Activated effector memory CD4-positive, alpha-beta T cell treated with Interleukin-2 at 50 U/mL for 16 hours (primary cell): Measurements from ENCODE around the gene ACTN4.
"Not testable (repeated sequence)": the region's sequence is repeated elsewhere in the genome, so short reads cannot be mapped to it uniquely, and the experiment has no call there.

Source experiments
- DNase-seq: peaks from one replicate; pipeline ENCODE4 v3.0.0-alpha.2; 2020

The ACTN4 gene

GRCh38 chr19:38647368-38647965 lies at the start of gene ACTN4:
Gene ACTN4, plus strand, starts transcription at chr19:38647649. Its CDS starts 97 bp downstream, at chr19:38647746.
- DNase-seq: peak; percentile 100

- DNase-seq: no peak
These were observed 47.7 kb upstream of the ACTN4 start for GRCh38 chr19:38599722-38600121.

- DNase-seq: not testable (repeated sequence)
These were observed 44.6 kb upstream of the ACTN4 start for GRCh38 chr19:38602856-38603255.

- DNase-seq: no peak
These were observed 41.3 kb upstream of the ACTN4 start for GRCh38 chr19:38606131-38606530.

GRCh38 chr19:38614289-38614688 lies 33.2 kb upstream of the ACTN4 start:
- DNase-seq: no peak

- DNase-seq: no peak
These were observed 32.4 kb upstream of the ACTN4 start for GRCh38 chr19:38615007-38615581.

GRCh38 chr19:38616265-38616664 lies 31.2 kb upstream of the ACTN4 start:
- DNase-seq: no peak

GRCh38 chr19:38617283-38617763 lies 30.1 kb upstream of the ACTN4 start:
- peak; percentile 13 for DNase-seq

GRCh38 chr19:38617764-38618589 lies 29.5 kb upstream of the ACTN4 start, which contains the start of gene MAP4K1:
Gene MAP4K1, minus strand, starts transcription at chr19:38617953. Its CDS starts 58 bp downstream, at chr19:38617895.
- DNase-seq: peak; percentile 69

- DNase-seq: peak; percentile 95
These were observed 28.7 kb upstream of the ACTN4 start, which contains the start of gene EIF3K for GRCh38 chr19:38618590-38619360. Gene EIF3K, plus strand, starts transcription at chr19:38619188. Its CDS starts 81 bp downstream, at chr19:38619269.

GRCh38 chr19:38619361-38620174 lies 27.9 kb upstream of the ACTN4 start:
- no peak for DNase-seq

- DNase-seq: no peak
These were observed 22.6 kb upstream of the ACTN4 start for GRCh38 chr19:38624822-38625221.

GRCh38 chr19:38626401-38626800 lies 21.0 kb upstream of the ACTN4 start:
- no peak for DNase-seq

GRCh38 chr19:38629568-38629967 lies 17.9 kb upstream of the ACTN4 start:
- DNase-seq: no peak

GRCh38 chr19:38631301-38631700 lies 16.1 kb upstream of the ACTN4 start:
- DNase-seq: not testable (repeated sequence)

GRCh38 chr19:38631811-38632475 lies 15.5 kb upstream of the ACTN4 start:
- DNase-seq: not testable (repeated sequence)

- DNase-seq: no peak
These were observed 14.8 kb upstream of the ACTN4 start for GRCh38 chr19:38632476-38633213.

- peak; percentile 57 for DNase-seq
These were observed 12.5 kb upstream of the ACTN4 start for GRCh38 chr19:38634757-38635482.

- no peak for DNase-seq
These were observed 11.7 kb upstream of the ACTN4 start for GRCh38 chr19:38635483-38636399.
